ENCODE measurements around the gene KDM5A.
A peak's percentile ranks its signal among the peaks of the same experiment; 100 is the strongest.
"Not testable (repeated sequence)": the region's sequence is repeated elsewhere in the genome, so short reads cannot be mapped to it uniquely, and the experiment has no call there.

Gene KDM5A

GRCh38 chr12:389142-390096 is at the start of gene KDM5A:
Gene KDM5A (minus strand): TSS chr12:389320. CDS start chr12:389091, 229 bp downstream.
- peak; percentile 93 for DNase-seq

- not testable (repeated sequence) for DNase-seq
Observed at GRCh38 chr12:435737-436136, 46.6 kb upstream of the KDM5A start.

GRCh38 chr12:422526-422925 is 33.4 kb upstream of the KDM5A start:
- no peak for DNase-seq

- DNase-seq, result no peak
Observed at GRCh38 chr12:418432-418831, 29.3 kb upstream of the KDM5A start.

GRCh38 chr12:414859-415258 is 25.7 kb upstream of the KDM5A start:
- DNase-seq, result no peak

GRCh38 chr12:402029-402389 is 12.9 kb upstream of the KDM5A start:
- DNase-seq, result peak; percentile 29

GRCh38 chr12:401235-402028 is 12.3 kb upstream of the KDM5A start, which contains the start of gene CCDC77:
Gene CCDC77 (plus strand): TSS chr12:401644. CDS start chr12:409384, 7,740 bp downstream.
- DNase-seq, result peak; percentile 96

- DNase-seq, result no peak
Observed at GRCh38 chr12:400828-401227, 11.7 kb upstream of the KDM5A start.

- DNase-seq, result peak; percentile 47
Observed at GRCh38 chr12:388541-389141, 479 bp downstream of the KDM5A start.

- DNase-seq, result no peak
Observed at GRCh38 chr12:388012-388411, 1.1 kb downstream of the KDM5A start.

- no peak for DNase-seq
Observed at GRCh38 chr12:386651-387050, 2.5 kb downstream of the KDM5A start.

- not testable (repeated sequence) for DNase-seq
Observed at GRCh38 chr12:370739-371485, 18.2 kb downstream of the KDM5A start.

- no peak for DNase-seq
Observed at GRCh38 chr12:367972-368371, 21.1 kb downstream of the KDM5A start.

GRCh38 chr12:366820-367219 is 22.3 kb downstream of the KDM5A start:
- no peak for DNase-seq

GRCh38 chr12:359091-359490 is 30.0 kb downstream of the KDM5A start:
- no peak for DNase-seq

GRCh38 chr12:356276-356988 is 32.7 kb downstream of the KDM5A start:
- no peak for DNase-seq

- not testable (repeated sequence) for DNase-seq
Observed at GRCh38 chr12:351197-351596, 37.9 kb downstream of the KDM5A start.

- DNase-seq, result not testable (repeated sequence)
Observed at GRCh38 chr12:349625-350024, 39.5 kb downstream of the KDM5A start.

- not testable (repeated sequence) for DNase-seq
Observed at GRCh38 chr12:343036-343435, 46.1 kb downstream of the KDM5A start.

GRCh38 chr12:337039-337438 is 52.1 kb downstream of the KDM5A start:
- no peak for DNase-seq

GRCh38 chr12:334125-334524 is 55.0 kb downstream of the KDM5A start:
- DNase-seq, result no peak
